DOHH2 (cell line): ENCODE data around the gene KNSTRN.

ENCODE experiments used
- H3F3A ChIP-seq: fragments of 200-600 bp; sonication (generic), shearing (Covaris generic); 2 replicates; pipeline ENCODE4 v1.6.0; 2016; ENCODE audit warnings: antibody characterized with exemption, mild to moderate bottlenecking; ENCODE audit not compliant: control insufficient read depth, insufficient read depth
- H3K27ac ChIP-seq: fragments of 200-600 bp; sonication (generic); 2 replicates; pipeline ENCODE4 v1.5.1; 2014; ENCODE audit warnings: low read depth, mild to moderate bottlenecking, low read length, moderate library complexity
- H3K27me3 ChIP-seq: fragments of 200-600 bp; sonication (generic); 2 replicates; pipeline ENCODE4 v1.6.1; 2014; ENCODE audit warnings: mild to moderate bottlenecking, low read length, mixed read lengths; ENCODE audit not compliant: control insufficient read depth
- H3K36me3 ChIP-seq: fragments of 200-600 bp; sonication (generic); 2 replicates; pipeline ENCODE4 v1.6.1; 2014; ENCODE audit warnings: mild to moderate bottlenecking, low read length, moderate library complexity, mixed read lengths; ENCODE audit not compliant: control insufficient read depth
- H3K4me1 ChIP-seq: fragments of 200-600 bp; sonication (generic); 2 replicates; pipeline ENCODE4 v1.6.1; 2014; ENCODE audit warnings: mild to moderate bottlenecking, low read length, mixed read lengths; ENCODE audit not compliant: control insufficient read depth
- H3K4me2 ChIP-seq: fragments of 200-600 bp; sonication (generic); 2 replicates; pipeline ENCODE4 v1.6.0; 2014; ENCODE audit warnings: mild to moderate bottlenecking, low read length, moderate library complexity
- H3K4me3 ChIP-seq: fragments of 200-600 bp; sonication (generic); 2 replicates; pipeline ENCODE4 v1.5.1; 2014; ENCODE audit warnings: mild to moderate bottlenecking, low read length, mixed read lengths
- H3K79me2 ChIP-seq: fragments of 200-600 bp; sonication (generic); 2 replicates; pipeline ENCODE4 v1.6.1; 2014; ENCODE audit warnings: mild to moderate bottlenecking, low read length, mixed read lengths; ENCODE audit not compliant: control insufficient read depth
- H3K9me2 ChIP-seq: fragments of 200-600 bp; sonication (generic); replicated peaks from 2 replicates; pipeline ENCODE4 v1.6.1; 2014; ENCODE audit warnings: mild to moderate bottlenecking, low read length, mixed read lengths; ENCODE audit not compliant: control insufficient read depth
- H3K9me3 ChIP-seq: fragments of 200-600 bp; sonication (generic); 2 replicates; pipeline ENCODE4 v1.6.1; 2014; ENCODE audit warnings: antibody characterized with exemption, low read length, mixed read lengths; ENCODE audit not compliant: control insufficient read depth, insufficient read depth
- H4K20me1 ChIP-seq: fragments of 200-600 bp; sonication (generic); 2 replicates; pipeline ENCODE4 v1.6.0; 2014; ENCODE audit warnings: low read depth, mild to moderate bottlenecking, antibody characterized with exemption, low read length, moderate library complexity; ENCODE audit not compliant: control insufficient read depth, insufficient read depth
- EZH2phosphoT487 ChIP-seq: fragments of 200-600 bp; sonication (generic); IDR thresholded peaks from 2 replicates; pipeline ENCODE4 v1.6.1; 2017; ENCODE audit warnings: borderline replicate concordance, mild to moderate bottlenecking, antibody characterized with exemption, low read length, moderate library complexity, mixed read lengths
- TF ChIP-seq, protein P1 (sequence below): fragments of 200-600 bp; sonication (generic); IDR thresholded peaks from one replicate; pipeline ENCODE4 v1.5.1; 2014; ENCODE audit warnings: antibody characterized with exemption, mild to moderate bottlenecking, low read depth, low read length; ENCODE audit not compliant: poor library complexity, severe bottlenecking

KNSTRN gene

DNA sequence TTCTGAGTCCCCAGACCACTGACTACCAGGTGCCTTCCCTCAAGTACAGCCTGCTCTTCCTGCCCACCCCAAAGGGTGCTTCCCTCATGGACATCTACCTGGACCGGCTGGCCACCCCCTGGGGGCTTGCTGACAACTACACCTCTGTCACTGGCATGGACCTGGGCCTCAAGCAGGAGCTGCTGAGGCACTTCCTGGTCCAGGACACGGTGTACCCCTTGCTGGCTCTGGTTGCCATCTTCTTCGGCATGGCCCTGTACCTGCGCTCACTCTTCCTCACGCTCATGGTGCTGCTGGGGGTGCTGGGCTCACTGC lies 15.2 kb upstream of the KNSTRN start:
- H3K4me2 ChIP-seq, result peak overlapping the region; percentile 79
- no peaks in the 10 kb centered on the region for H3K36me3 ChIP-seq
- peaks cover 16% of the 10 kb centered on the region for H3K4me1 ChIP-seq
- no peaks in the 10 kb centered on the region for H4K20me1 ChIP-seq
- peak overlapping the region; percentile 74 for H3K4me3 ChIP-seq
- no peaks in the 10 kb centered on the region for H3K9me2 ChIP-seq
- H3K79me2 ChIP-seq, result no peaks in the 10 kb centered on the region
- no peaks in the 10 kb centered on the region for H3K9me3 ChIP-seq
- H3K27ac ChIP-seq, result no peak overlapping the region
- no peak for TF ChIP-seq EZH2phosphoT487
- no peaks in the 10 kb centered on the region for H3F3A ChIP-seq
- peaks cover 6% of the 10 kb centered on the region; the same call in 1 of the 2 replicates for H3K27me3 ChIP-seq

DNA sequence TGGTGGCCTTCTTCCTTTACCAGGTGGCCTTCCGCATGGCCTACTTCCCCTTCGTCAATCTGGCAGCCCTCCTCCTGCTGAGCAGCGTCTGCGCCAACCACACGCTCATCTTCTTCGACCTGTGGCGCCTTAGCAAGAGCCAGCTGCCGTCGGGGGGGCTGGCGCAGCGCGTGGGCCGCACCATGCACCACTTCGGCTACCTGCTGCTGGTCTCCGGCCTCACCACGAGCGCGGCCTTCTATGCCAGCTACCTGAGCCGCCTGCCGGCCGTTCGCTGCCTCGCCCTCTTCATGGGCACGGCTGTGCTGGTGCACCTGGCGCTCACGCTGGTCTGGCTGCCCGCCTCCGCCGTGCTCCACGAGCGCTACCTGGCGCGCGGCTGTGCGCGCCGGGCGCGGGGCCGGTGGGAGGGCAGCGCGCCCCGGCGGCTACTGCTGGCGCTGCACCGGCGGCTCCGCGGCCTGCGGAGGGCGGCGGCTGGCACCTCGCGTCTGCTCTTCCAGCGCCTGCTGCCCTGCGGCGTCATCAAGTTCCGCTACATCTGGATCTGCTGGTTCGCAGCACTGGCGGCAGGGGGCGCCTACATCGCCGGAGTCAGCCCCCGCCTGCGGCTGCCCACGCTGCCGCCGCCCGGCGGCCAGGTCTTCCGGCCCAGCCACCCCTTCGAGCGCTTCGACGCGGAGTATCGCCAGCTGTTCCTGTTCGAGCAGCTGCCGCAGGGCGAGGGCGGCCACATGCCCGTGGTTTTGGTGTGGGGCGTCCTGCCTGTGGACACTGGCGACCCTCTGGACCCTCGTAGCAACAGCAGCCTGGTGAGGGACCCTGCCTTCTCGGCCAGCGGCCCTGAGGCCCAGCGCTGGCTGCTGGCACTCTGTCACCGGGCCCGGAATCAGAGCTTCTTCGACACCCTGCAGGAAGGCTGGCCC lies 14.6 kb upstream of the KNSTRN start:
- H3F3A ChIP-seq, result no peaks in the 10 kb centered on the region
- no peaks in the 10 kb centered on the region for H3K9me2 ChIP-seq
- TF ChIP-seq EZH2phosphoT487, result no peak
- TF ChIP-seq, protein P1, sequence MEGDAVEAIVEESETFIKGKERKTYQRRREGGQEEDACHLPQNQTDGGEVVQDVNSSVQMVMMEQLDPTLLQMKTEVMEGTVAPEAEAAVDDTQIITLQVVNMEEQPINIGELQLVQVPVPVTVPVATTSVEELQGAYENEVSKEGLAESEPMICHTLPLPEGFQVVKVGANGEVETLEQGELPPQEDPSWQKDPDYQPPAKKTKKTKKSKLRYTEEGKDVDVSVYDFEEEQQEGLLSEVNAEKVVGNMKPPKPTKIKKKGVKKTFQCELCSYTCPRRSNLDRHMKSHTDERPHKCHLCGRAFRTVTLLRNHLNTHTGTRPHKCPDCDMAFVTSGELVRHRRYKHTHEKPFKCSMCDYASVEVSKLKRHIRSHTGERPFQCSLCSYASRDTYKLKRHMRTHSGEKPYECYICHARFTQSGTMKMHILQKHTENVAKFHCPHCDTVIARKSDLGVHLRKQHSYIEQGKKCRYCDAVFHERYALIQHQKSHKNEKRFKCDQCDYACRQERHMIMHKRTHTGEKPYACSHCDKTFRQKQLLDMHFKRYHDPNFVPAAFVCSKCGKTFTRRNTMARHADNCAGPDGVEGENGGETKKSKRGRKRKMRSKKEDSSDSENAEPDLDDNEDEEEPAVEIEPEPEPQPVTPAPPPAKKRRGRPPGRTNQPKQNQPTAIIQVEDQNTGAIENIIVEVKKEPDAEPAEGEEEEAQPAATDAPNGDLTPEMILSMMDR, result peak; percentile 76
- peak overlapping the region; percentile 79 for H3K4me2 ChIP-seq
- no peaks in the 10 kb centered on the region for H3K36me3 ChIP-seq
- no peaks in the 10 kb centered on the region for H3K79me2 ChIP-seq
- H3K4me3 ChIP-seq, result peak overlapping the region; percentile 74
- H3K27ac ChIP-seq, result no peak overlapping the region
- H3K4me1 ChIP-seq, result peaks cover 16% of the 10 kb centered on the region
- no peaks in the 10 kb centered on the region for H4K20me1 ChIP-seq
- no peaks in the 10 kb centered on the region for H3K9me3 ChIP-seq
- H3K27me3 ChIP-seq, result peaks cover 6% of the 10 kb centered on the region; the same call in 1 of the 2 replicates

DNA sequence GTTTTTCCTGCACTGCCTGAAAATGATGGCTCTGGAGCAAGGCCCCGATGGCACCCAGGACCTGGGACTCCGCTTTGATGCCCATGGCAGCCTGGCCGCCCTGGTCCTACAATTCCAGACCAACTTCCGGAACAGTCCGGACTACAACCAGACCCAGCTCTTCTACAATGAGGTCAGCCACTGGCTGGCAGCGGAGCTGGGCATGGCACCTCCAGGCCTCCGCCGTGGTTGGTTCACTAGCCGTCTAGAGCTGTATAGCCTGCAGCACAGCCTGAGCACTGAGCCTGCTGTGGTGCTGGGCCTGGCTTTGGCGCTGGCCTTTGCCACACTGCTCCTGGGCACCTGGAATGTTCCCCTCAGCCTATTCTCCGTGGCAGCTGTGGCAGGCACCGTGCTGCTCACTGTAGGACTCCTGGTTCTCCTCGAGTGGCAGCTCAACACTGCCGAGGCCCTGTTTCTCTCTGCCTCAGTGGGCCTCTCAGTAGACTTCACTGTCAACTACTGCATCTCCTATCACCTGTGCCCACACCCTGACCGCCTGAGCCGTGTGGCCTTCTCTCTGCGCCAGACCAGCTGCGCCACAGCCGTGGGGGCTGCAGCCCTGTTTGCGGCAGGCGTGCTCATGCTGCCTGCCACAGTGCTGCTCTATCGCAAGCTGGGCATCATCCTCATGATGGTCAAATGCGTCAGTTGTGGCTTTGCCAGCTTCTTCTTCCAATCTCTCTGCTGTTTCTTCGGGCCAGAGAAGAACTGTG lies 13.6 kb upstream of the KNSTRN start:
- H3K27me3 ChIP-seq, result peaks cover 6% of the 10 kb centered on the region; the same call in 1 of the 2 replicates
- peak overlapping the region; percentile 79 for H3K4me2 ChIP-seq

More for the DNA sequence above, 13.6 kb upstream of the KNSTRN start:
- H3K79me2 ChIP-seq, result no peaks in the 10 kb centered on the region
- TF ChIP-seq EZH2phosphoT487, result no peak
- TF ChIP-seq, protein P1, result no peak
- no peaks in the 10 kb centered on the region for H3K9me2 ChIP-seq
- H3K9me3 ChIP-seq, result no peaks in the 10 kb centered on the region
- peaks cover 16% of the 10 kb centered on the region for H3K4me1 ChIP-seq
- no peak overlapping the region for H3K27ac ChIP-seq
- H3K36me3 ChIP-seq, result no peaks in the 10 kb centered on the region
- peak overlapping the region; percentile 58; the same call in 1 of the 2 replicates for H3K4me3 ChIP-seq
- no peaks in the 10 kb centered on the region for H3F3A ChIP-seq
- no peaks in the 10 kb centered on the region for H4K20me1 ChIP-seq
